ENCODE measurements around the gene MEIOC.
"Not testable (repeated sequence)": the region's sequence is repeated elsewhere in the genome, so short reads cannot be mapped to it uniquely, and the experiment has no call there.

Gene MEIOC

DNA sequence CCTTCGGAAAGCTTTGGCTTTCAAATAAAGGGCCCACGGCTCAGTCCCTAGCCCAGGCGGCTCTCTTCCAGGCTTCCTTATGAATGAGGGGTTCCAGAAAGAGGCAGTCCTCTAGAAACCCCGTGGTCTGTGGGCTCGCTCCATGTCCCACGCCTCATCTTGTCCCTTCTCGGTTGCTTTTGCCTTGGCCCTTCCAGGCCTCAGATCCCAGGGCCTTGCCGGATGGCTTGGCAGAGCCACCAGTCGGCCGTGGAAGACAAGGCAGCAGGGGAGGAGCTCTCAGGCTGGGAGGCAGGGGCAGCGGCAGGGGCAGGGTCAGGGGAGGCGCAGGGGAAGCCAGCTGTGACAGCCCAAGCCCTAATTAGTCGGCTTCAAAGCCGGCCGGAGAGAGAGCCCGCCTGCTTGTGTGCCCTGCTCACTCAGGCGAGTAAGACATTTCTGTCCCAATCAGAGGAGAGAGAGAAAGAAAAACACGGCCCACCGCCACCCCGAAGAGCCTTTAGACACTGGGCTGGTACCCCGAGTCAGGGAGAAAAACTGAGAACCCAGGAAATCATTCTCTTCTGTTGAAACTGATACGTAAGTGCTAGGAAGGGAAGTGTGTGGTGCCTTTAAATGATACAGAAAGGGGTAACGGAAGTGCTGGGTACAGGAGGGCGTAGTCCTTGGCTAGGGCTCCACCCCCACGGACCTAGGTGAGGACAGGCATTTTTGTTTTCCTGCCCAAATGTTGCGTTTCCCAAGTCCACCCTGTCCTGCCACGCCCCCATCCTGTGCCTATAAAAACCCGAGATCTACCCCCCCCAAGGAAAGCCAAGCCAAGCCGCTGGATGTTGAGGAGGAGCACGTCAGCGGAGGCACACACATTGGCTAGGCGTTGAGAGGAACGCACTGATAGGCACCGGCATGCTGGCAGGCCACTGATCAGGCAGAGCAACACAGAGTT is 27.8 kb upstream of the MEIOC start:
- DNase-seq (ENCODE audit: extremely low read depth, insufficient read length) = peak; percentile 86
- Histone ChIP-seq H3K4me3 (replicated peaks; ENCODE audit: low read depth, low read length) (peak overlapping the region; percentile 48), H3K36me3 (ENCODE audit: control insufficient read depth, insufficient read depth, low read length) (no peaks in the 10 kb centered on the region), H3K27me3 (replicated peaks; ENCODE audit: control insufficient read depth, insufficient read depth, low read length) (no peaks in the 10 kb centered on the region)
- no peak for TF ChIP-seq CTCF (IDR thresholded peaks at IDR 0.05; ENCODE audit: insufficient read depth, low read length, poor library complexity, severe bottlenecking)

- no peak for TF ChIP-seq CTCF (IDR thresholded peaks at IDR 0.05; ENCODE audit: insufficient read depth, low read length, poor library complexity, severe bottlenecking)
- H3K27me3 ChIP-seq (replicated peaks; ENCODE audit: control insufficient read depth, insufficient read depth, low read length) = no peaks in the 10 kb centered on the region
- H3K36me3 ChIP-seq (ENCODE audit: control insufficient read depth, insufficient read depth, low read length) = no peaks in the 10 kb centered on the region
- DNase-seq (ENCODE audit: extremely low read depth, insufficient read length) = no peak
- no peak overlapping the region for H3K4me3 ChIP-seq (replicated peaks; ENCODE audit: low read depth, low read length)
Observed at GRCh38 chr17:44629314-44629713, 27.0 kb upstream of the MEIOC start.

- no peak for DNase-seq (ENCODE audit: extremely low read depth, insufficient read length)
- no peaks in the 10 kb centered on the region for H3K27me3 ChIP-seq (replicated peaks; ENCODE audit: control insufficient read depth, insufficient read depth, low read length)
- H3K36me3 ChIP-seq (ENCODE audit: control insufficient read depth, insufficient read depth, low read length) = no peaks in the 10 kb centered on the region
- no peak for TF ChIP-seq CTCF (IDR thresholded peaks at IDR 0.05; ENCODE audit: insufficient read depth, low read length, poor library complexity, severe bottlenecking)
- no peak overlapping the region for H3K4me3 ChIP-seq (replicated peaks; ENCODE audit: low read depth, low read length)
Observed at GRCh38 chr17:44630703-44631102, 25.6 kb upstream of the MEIOC start.

DNA sequence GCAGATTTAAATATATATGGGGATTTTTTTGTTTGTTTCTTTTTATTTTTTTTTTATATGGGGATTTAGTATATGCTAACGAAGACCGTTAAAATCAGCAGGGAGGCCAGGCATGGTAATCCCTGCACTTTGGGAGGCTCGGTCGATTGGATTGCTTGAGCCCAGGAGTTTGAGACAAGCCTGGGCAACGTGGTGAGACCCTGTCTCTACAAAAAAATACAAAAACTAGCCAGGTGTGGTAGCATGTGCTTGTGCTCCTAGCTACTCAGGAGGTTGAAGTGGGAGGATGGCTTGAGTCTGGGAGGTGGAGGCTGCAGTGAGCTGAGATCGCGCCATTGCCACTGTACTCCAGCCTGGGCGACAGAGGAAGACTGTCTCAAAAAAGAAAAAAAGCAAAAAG is 22.3 kb upstream of the MEIOC start:
- Histone ChIP-seq H3K27me3 (replicated peaks; ENCODE audit: control insufficient read depth, insufficient read depth, low read length) (no peaks in the 10 kb centered on the region), H3K4me3 (replicated peaks; ENCODE audit: low read depth, low read length) (no peak overlapping the region), H3K36me3 (ENCODE audit: control insufficient read depth, insufficient read depth, low read length) (no peaks in the 10 kb centered on the region)
- no peak for TF ChIP-seq CTCF (IDR thresholded peaks at IDR 0.05; ENCODE audit: insufficient read depth, low read length, poor library complexity, severe bottlenecking)
- no peak for DNase-seq (ENCODE audit: extremely low read depth, insufficient read length)

DNA sequence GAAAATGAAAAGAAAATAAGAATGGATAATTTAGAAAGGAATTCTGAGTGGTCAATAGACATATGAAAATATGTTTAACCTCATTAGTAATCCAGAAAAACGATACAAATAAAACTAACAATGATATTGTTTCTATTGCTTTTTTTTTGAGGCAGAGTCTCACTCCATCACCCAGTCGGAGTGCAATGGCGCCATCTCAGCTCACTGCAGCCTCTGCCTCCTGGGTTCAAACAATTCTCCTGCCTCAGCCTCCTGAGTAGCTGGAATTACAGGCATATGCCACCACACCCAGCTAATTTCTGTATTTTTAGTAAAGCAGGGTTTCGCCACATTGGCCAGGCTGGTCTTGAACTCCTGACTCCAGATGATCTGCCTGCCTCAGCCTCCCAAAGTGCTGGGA is 21.9 kb upstream of the MEIOC start:
- DNase-seq (ENCODE audit: extremely low read depth, insufficient read length); H3K4me3 ChIP-seq (replicated peaks; ENCODE audit: low read depth, low read length); H3K27me3 ChIP-seq (replicated peaks; ENCODE audit: control insufficient read depth, insufficient read depth, low read length); H3K36me3 ChIP-seq (ENCODE audit: control insufficient read depth, insufficient read depth, low read length): not testable (repeated sequence)

GRCh38 chr17:44636562-44636961 is 19.7 kb upstream of the MEIOC start:
- DNase-seq (ENCODE audit: extremely low read depth, insufficient read length) = no peak
- Histone ChIP-seq H3K4me3 (replicated peaks; ENCODE audit: low read depth, low read length) (no peak overlapping the region), H3K27me3 (replicated peaks; ENCODE audit: control insufficient read depth, insufficient read depth, low read length) (no peaks in the 10 kb centered on the region), H3K36me3 (ENCODE audit: control insufficient read depth, insufficient read depth, low read length) (no peaks in the 10 kb centered on the region)
- TF ChIP-seq CTCF (IDR thresholded peaks at IDR 0.05; ENCODE audit: insufficient read depth, low read length, poor library complexity, severe bottlenecking) = no peak

Measured in GM06990 (cell line).